Dendritic cell treated with granulocyte-macrophage colony-stimulating factor and Interleukin-4, amounts not matched to agents 40 ng/mL and 50 ng/mL, for 4 days (primary cell): ENCODE results near the gene GCLM.
"Not testable (repeated sequence)": the region's sequence is repeated elsewhere in the genome, so short reads cannot be mapped to it uniquely, and the experiment has no call there.

Experiments used
- H3K27ac Mint-ChIP-seq: one replicate; pipeline ENCODE4 v1.8.0; 2022; ENCODE audit warnings: mild to moderate bottlenecking, mixed read lengths
- H3K27me3 Mint-ChIP-seq: one replicate; pipeline ENCODE4 v1.8.0; 2022; ENCODE audit warnings: mild to moderate bottlenecking, mixed read lengths
- H3K36me3 Mint-ChIP-seq: one replicate; pipeline ENCODE4 v1.8.0; 2022; ENCODE audit warnings: low read depth, mixed read lengths
- H3K4me1 Mint-ChIP-seq: one replicate; pipeline ENCODE4 v1.8.0; 2022; ENCODE audit warnings: low read depth, mixed read lengths
- H3K4me3 Mint-ChIP-seq: one replicate; pipeline ENCODE4 v1.8.0; 2022; ENCODE audit warnings: mild to moderate bottlenecking, moderate library complexity, mixed read lengths
- H3K9me3 Mint-ChIP-seq: one replicate; pipeline ENCODE4 v1.8.0; 2022; ENCODE audit warnings: mixed read lengths
- intact Hi-C: fragments of 100-400 bp; cut with micrococcal nuclease; formaldehyde crosslinking; loops from one replicate; pipeline ENCODE4 v1.15.0; 2022

GCLM gene

GRCh38 chr1:93909146-93910050 lies at the start of gene GCLM:
GCLM (minus strand) TSS chr1:93909430; CDS start chr1:93909163, 267 bp downstream.
- no peaks in the 10 kb centered on the region for H3K9me3 Mint-ChIP-seq
- H3K27me3 Mint-ChIP-seq: peaks cover 11% of the 10 kb centered on the region
- H3K27ac Mint-ChIP-seq: peak within 1 kb of the TSS; percentile 78
- no peaks in the 10 kb centered on the region for H3K36me3 Mint-ChIP-seq
- peaks cover 28% of the 10 kb centered on the region for H3K4me1 Mint-ChIP-seq
- H3K4me3 Mint-ChIP-seq: peak within 1 kb of the TSS; percentile 82
- intact Hi-C loops: loop anchor here (2.0 to 5.0 kb wide), 2 partner anchors 31 to 62 kb away; partner anchors contain the start of gene DNTTIP2

- Mint-ChIP-seq H3K4me3 (no peak overlapping the region), H3K36me3 (no peaks in the 10 kb centered on the region), H3K4me1 (peaks cover 21% of the 10 kb centered on the region), H3K9me3 (peaks cover 27% of the 10 kb centered on the region), H3K27me3 (no peaks in the 10 kb centered on the region), H3K27ac (no peak overlapping the region)
- intact Hi-C loops: no loop called here
Measured at GRCh38 chr1:93958726-93959100, 49.5 kb upstream of the GCLM start.

DNA sequence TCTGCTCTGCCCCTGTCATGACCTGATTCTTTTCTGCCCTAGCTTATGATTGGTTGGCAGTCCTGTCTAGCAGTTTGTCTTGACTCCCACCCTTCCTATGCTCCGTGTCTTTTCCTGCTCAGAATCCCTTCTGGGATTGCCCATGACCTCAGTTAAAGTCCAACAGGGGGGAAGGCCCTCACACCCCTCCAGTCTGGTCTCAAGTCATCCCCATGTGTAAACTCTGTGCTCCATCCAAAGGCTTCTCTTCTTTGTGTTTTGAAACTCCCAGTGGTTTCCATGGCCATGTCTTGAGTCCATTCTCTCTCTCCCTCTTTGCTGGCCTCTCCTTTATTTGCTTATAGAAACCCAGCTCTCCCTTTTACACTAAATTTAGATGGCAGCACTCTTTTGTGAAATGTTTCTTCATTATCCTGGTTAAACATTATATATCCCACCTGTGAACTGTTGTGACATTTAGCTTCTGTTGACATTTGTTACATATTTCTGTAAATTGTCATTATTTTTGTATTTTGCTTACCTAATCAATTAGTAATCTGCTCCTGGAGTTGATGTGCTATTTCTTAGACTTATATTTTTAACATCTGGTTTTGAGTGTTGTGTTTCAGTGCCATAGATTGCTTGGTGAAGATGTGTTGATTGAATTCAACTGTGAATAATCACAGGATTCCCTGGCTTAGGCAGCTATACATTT lies 48.9 kb upstream of the GCLM start:
- Mint-ChIP-seq H3K27me3 (no peaks in the 10 kb centered on the region), H3K27ac (no peak overlapping the region), H3K4me3 (no peak overlapping the region), H3K9me3 (peaks cover 30% of the 10 kb centered on the region), H3K4me1 (peaks cover 21% of the 10 kb centered on the region), H3K36me3 (no peaks in the 10 kb centered on the region)
- intact Hi-C loops: no loop called here

GRCh38 chr1:93955765-93956164 lies 46.5 kb upstream of the GCLM start:
- Mint-ChIP-seq H3K27me3 (no peaks in the 10 kb centered on the region), H3K9me3 (peaks cover 54% of the 10 kb centered on the region), H3K27ac (no peak overlapping the region), H3K4me1 (peaks cover 21% of the 10 kb centered on the region), H3K36me3 (no peaks in the 10 kb centered on the region), H3K4me3 (no peak overlapping the region)
- intact Hi-C loops: no loop called here

DNA sequence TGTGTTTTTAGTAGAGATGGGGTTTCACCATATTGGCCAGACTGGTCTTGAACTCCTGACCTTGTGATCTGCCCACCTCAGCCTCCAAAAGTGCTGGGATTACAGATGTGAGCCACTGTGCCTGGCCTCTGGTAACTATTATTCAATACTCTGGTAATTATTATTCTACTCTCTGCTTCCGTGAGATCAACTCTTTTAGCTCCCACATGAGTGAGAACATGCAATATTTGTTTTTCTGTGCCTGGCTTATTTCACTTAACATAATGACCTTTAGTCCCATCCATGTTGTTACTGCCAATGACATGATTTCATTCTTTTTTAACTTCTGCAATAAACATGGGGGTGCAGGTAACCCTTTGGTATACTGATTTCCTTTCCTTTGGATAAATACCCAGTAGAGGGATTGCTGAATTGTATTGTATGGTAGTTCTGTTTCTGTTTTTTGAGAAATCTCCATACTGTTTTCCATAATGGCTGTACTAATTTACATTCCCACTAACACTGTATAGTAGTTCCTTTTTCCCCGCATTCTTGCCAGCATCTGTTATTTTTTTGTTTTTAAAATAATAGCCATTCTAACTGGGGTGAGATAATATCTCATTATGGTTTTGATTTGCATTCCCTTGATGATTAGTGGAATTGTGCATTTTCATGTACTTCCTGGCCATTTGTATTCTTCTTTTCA lies 37.9 kb upstream of the GCLM start:
- H3K27me3 Mint-ChIP-seq, H3K36me3 Mint-ChIP-seq, H3K4me1 Mint-ChIP-seq, H3K27ac Mint-ChIP-seq, intact Hi-C loops, H3K4me3 Mint-ChIP-seq: not testable (repeated sequence)
- peaks cover 19% of the 10 kb centered on the region for H3K9me3 Mint-ChIP-seq

DNA sequence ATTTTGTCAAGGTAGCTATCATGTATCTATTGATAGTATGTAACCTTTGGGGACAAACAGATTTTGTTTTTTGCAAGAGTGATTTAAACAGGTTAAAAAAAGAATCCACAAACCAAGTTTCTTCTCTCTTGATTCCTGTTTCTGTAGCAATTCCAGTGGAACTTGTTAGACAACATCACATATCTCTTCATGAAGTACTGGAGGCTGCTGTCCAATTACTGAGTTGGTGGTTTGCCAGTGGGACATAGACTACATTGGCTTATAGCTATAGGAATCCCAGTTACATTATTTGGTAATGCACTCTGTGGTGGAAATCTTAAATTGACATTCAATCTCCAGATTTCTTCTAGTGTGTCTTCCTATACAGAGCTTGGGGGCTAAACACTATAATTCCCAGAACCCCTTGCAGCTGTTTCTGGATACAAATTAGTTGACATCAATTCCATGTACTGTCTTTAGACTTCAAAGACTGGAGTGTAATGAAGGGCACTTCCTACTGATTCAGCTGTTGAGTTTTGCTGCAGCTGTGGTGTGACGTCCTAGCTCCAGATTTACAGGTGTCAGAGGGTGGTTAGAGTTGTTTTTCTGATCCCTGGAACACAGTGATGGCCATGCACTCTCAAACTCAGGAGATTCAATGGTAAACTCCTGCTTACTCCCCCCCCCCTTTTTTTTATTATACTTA lies 29.4 kb upstream of the GCLM start:
- Mint-ChIP-seq H3K9me3 (no peaks in the 10 kb centered on the region), H3K36me3 (no peaks in the 10 kb centered on the region), H3K4me1 (no peaks in the 10 kb centered on the region), H3K27me3 (no peaks in the 10 kb centered on the region), H3K27ac (no peak overlapping the region), H3K4me3 (no peak overlapping the region)
- intact Hi-C loops: no loop called here

DNA sequence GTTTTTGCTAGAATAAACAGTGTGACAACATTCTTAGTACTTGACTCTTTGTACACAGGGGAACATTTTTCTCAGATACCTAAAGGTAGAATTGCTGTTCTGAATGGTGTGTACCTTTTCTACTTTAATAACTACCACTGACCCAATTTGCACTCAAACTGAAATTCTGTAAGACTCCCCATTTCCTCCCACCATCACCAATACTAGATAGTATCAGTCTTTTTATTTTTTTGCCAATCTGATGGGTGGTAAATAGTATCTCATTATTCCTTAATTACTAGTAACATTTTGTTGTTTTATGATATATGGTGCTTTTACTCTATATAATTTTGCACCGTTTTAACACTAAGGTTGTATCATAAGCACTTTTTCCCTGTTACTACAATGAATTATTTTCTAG lies 28.8 kb upstream of the GCLM start:
- no peak overlapping the region for H3K4me3 Mint-ChIP-seq
- no peaks in the 10 kb centered on the region for H3K27me3 Mint-ChIP-seq
- no peaks in the 10 kb centered on the region for H3K36me3 Mint-ChIP-seq
- no peaks in the 10 kb centered on the region for H3K9me3 Mint-ChIP-seq
- no peaks in the 10 kb centered on the region for H3K4me1 Mint-ChIP-seq
- intact Hi-C loops: no loop called here
- no peak overlapping the region for H3K27ac Mint-ChIP-seq

DNA sequence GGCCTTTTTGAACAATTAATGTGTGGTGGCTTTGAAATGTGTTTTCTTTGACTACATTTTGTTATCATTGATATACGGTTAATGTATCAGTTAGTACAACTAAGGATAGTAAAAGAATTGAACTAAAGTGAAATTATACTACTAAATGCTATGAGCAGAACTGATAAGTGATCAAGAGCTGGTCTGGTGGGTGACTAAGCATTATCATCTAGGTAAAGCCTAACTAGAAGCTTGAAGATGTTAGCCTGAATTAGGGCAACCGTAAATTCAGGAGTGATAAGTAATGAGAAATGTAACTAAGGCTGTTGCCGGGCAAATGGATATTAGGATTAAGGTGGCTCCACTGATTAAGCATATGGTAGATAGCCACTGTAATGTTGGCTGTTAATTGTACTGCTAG lies 16.0 kb upstream of the GCLM start:
- no peak overlapping the region for H3K27ac Mint-ChIP-seq
- intact Hi-C loops: no loop called here
- no peak overlapping the region for H3K4me3 Mint-ChIP-seq
- no peaks in the 10 kb centered on the region for H3K36me3 Mint-ChIP-seq
- H3K27me3 Mint-ChIP-seq: peaks cover 3% of the 10 kb centered on the region
- peaks cover 6% of the 10 kb centered on the region for H3K9me3 Mint-ChIP-seq
- H3K4me1 Mint-ChIP-seq: no peaks in the 10 kb centered on the region

DNA sequence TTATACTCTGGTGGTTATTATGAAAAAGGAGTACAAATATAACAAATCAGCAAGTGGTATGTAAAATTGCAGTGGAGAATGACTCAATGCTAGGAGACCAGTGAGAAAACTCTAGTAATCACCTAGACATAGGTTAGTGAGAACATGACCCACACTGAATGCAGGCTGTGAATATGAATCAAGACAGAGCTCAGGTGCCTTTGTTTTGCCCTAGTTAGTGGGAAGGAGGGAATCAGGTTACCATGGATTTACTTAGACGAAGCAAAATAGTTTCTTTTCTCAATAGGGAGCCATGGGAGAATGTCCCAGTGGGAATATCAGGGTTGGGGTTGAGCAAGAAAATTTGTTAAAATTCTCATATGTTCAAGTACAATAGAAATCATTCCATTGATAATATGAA lies 10.6 kb upstream of the GCLM start:
- intact Hi-C loops: no loop called here
- no peaks in the 10 kb centered on the region for H3K9me3 Mint-ChIP-seq
- H3K27me3 Mint-ChIP-seq: peaks cover 2% of the 10 kb centered on the region
- no peaks in the 10 kb centered on the region for H3K36me3 Mint-ChIP-seq
- H3K4me3 Mint-ChIP-seq: no peak overlapping the region
- H3K27ac Mint-ChIP-seq: no peak overlapping the region
- H3K4me1 Mint-ChIP-seq: no peaks in the 10 kb centered on the region

DNA sequence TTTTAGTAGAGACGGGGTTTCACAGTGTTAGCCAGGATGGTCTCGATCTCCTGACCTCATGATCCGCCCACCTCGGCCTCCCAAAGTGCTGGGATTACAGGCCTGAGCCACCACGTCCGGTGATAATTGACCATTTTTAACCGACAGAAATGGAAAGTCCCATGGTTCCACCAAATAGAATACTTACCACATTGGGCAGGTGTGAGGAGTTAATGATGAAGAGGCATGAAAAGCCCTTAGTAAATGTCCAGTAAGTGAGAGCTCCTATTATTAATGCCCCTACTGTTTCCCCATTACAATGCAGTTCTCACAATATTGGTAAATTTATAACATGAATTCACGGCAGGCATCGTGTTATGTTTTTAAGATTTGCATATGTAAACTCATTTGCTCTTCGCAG lies 8.1 kb upstream of the GCLM start:
- H3K27me3 Mint-ChIP-seq: peaks cover 11% of the 10 kb centered on the region
- H3K9me3 Mint-ChIP-seq: no peaks in the 10 kb centered on the region
- H3K27ac Mint-ChIP-seq: no peak overlapping the region
- intact Hi-C loops: no loop called here
- H3K36me3 Mint-ChIP-seq: no peaks in the 10 kb centered on the region
- no peak overlapping the region for H3K4me3 Mint-ChIP-seq
- no peaks in the 10 kb centered on the region for H3K4me1 Mint-ChIP-seq

DNA sequence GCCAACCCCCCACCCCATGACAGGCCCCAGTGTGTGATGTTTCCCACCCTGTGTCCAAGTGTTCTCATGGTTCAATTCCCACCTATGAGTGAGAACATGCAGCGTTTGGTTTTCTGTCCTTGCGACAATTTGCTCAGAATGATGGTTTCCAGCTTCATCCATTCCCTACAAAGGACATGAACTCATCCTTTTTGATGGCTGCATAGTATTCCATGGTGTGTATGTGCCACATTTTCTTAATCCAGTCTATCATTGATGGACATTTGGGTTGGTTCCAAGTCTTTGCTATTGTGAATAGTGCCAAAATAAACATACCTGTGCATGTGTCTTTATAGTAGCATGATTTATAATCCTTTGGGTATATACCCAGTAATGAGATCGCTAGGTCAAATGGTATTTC lies 1.6 kb upstream of the GCLM start:
- Mint-ChIP-seq H3K4me1 (peaks cover 23% of the 10 kb centered on the region), H3K27me3 (peaks cover 13% of the 10 kb centered on the region)
- intact Hi-C loops, H3K36me3 Mint-ChIP-seq, H3K9me3 Mint-ChIP-seq, H3K4me3 Mint-ChIP-seq, H3K27ac Mint-ChIP-seq: not testable (repeated sequence)

DNA sequence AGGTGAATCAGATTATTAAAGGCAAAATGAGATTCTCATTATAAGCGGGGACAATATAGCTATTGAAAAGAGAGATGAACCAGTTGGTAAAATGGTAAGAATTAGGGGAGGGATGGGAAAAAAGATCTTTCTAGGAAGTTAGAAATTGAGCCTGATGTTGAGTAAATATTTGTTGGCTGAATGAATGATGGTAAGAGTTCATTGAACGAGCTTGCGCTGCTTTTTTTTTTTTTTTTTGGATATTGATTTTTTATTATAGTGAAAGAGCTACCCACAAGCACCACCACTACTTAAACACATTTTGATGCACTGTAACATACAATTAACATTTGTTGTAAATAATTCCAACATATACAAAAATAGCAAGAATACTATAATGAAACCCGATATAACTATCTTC lies 1.1 kb upstream of the GCLM start:
- no peak overlapping the region for H3K27ac Mint-ChIP-seq

GRCh38 chr1:93908394-93909145 lies 660 bp downstream of the GCLM start:
- Mint-ChIP-seq H3K36me3 (no peaks in the 10 kb centered on the region), H3K4me3 (peak overlapping the region; percentile 82), H3K9me3 (no peaks in the 10 kb centered on the region), H3K27me3 (peaks cover 7% of the 10 kb centered on the region), H3K4me1 (peaks cover 36% of the 10 kb centered on the region), H3K27ac (peak overlapping the region; percentile 78)
- intact Hi-C loops: loop anchor here (2.0 to 5.0 kb wide), 2 partner anchors 30 to 61 kb away; partner anchors contain the start of gene DNTTIP2

More for the DNA sequence above, 1.1 kb upstream of the GCLM start:
- Mint-ChIP-seq H3K36me3 (no peaks in the 10 kb centered on the region), H3K9me3 (no peaks in the 10 kb centered on the region), H3K27me3 (peaks cover 11% of the 10 kb centered on the region), H3K4me1 (peaks cover 23% of the 10 kb centered on the region), H3K4me3 (no peak overlapping the region)
- intact Hi-C loops: no loop called here
